Activated CD4-positive, alpha-beta memory T cell treated with anti-CD3 and anti-CD28 coated beads, Interleukin-2, amount 10 ng/mL, durations not matched to agents 7 days and 5 days (primary cell): ENCODE results near the gene OXLD1. TPM values are rescaled to one million over a fixed set of nuclear protein-coding genes. Genes with fewer than 3 reads are reported as not detected.
A peak's percentile ranks its signal among the peaks of the same experiment; 100 is the strongest.

Experiments used
- CTCF ChIA-PET: fragments of 350-600 bp; sonication (Branson Sonifier 250); formaldehyde crosslinking; loops from one replicate; lab custom pipeline; 2021; ENCODE audit warnings: antibody characterized with exemption, inconsistent platforms; lab: Charles Lee
- POLR2A ChIA-PET: fragments of 350-600 bp; sonication (Branson Sonifier 250); formaldehyde crosslinking; loops from one replicate; lab custom pipeline; 2021; ENCODE audit warnings: antibody characterized with exemption; lab: Charles Lee
- DNase-seq: peaks from one replicate; pipeline ENCODE4 v3.0.0-alpha.2; 2020
- H3K27ac Mint-ChIP-seq: one replicate; pipeline ENCODE4 v1.8.0; 2021; ENCODE audit warnings: mild to moderate bottlenecking, mixed read lengths
- H3K27me3 Mint-ChIP-seq: one replicate; pipeline ENCODE4 v1.8.0; 2021; ENCODE audit warnings: mixed read lengths
- H3K36me3 Mint-ChIP-seq: one replicate; pipeline ENCODE4 v1.8.0; 2021; ENCODE audit warnings: low read depth, mixed read lengths
- H3K4me1 Mint-ChIP-seq: one replicate; pipeline ENCODE4 v1.8.0; 2021; ENCODE audit warnings: mixed read lengths
- H3K4me3 Mint-ChIP-seq: one replicate; pipeline ENCODE4 v1.8.0; 2021; ENCODE audit warnings: mild to moderate bottlenecking, mixed read lengths
- H3K9me3 Mint-ChIP-seq: one replicate; pipeline ENCODE4 v1.8.0; 2021; ENCODE audit warnings: mixed read lengths
- total RNA-seq, 2 experiments: library from RNA; stranded (reverse); gene quantifications; one replicate each; pipeline ENCODE4 v1.2.3, GENCODE V29; 2021

The OXLD1 gene
- total RNA-seq, 2 experiments from 2014 or later = 59.3 TPM

DNA sequence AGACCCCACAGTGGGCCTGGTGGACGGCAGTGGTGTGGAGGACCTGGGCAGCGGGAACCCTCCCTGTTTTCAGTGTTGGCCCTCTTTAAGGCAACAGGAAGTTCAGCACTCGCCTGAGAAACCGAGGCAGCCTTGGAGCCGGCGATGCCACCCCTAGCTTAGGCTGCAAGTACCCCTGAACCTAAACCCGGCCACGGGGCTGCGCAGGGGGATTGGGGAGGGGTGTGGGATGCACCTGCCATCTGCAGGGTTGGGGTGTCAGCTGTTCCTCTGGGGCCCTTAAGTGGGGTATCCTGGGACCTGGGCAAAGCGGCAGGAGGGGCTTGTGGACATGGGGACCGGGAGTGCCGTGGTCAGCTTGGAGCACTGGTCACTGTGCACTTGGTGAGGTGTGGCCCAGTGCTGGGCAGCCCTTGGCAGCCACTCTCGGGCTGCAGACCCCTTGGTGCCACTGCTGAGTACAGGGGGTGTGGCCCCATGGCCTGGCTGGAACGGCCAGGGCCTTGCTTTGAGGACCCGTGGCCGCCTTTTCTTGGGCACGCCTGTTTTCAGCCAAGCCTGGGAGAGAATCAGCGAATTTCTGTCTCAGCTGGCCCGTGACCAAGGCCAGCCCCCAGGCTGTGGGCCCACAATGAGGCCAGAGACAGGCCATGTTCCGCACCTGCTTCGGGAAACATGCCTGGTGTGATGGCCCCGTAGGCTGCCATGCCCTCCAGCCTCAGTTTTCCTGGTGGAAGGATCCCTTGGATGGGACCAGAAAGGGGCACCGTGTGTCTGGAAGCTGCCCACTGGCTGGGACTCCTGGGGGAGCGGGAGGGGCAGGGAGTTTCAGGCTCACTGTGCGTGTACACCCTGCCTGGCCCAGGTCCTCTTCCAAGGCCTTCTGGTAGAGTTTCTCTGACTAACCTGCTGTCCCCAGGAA, 41.6 kb upstream of the OXLD1 start:
- Mint-ChIP-seq H3K4me1 (peaks cover 38% of the 10 kb centered on the region), H3K9me3 (no peaks in the 10 kb centered on the region), H3K27me3 (no peaks in the 10 kb centered on the region), H3K27ac (no peak overlapping the region), H3K4me3 (no peak overlapping the region), H3K36me3 (peaks cover 32% of the 10 kb centered on the region)
- DNase-seq = no peak
- ChIA-PET POLR2A (interaction anchor here (1.0 to 1.3 kb wide), 2 partner anchors 13 to 23 kb away, joined by 3 read pairs; no protein-coding TSS in a partner anchor), CTCF (no interaction called here)

- POLR2A ChIA-PET = interaction anchor here (0.9 to 1.4 kb wide), 4 partner anchors 12 to 24 kb away, joined by 3 to 8 read pairs (median 3); partner anchors contain the start of genes ARL16 and HGS
- H3K36me3 Mint-ChIP-seq = peaks cover 42% of the 10 kb centered on the region
- H3K4me3 Mint-ChIP-seq = no peak overlapping the region
- no peaks in the 10 kb centered on the region for H3K9me3 Mint-ChIP-seq
- peaks cover 38% of the 10 kb centered on the region for H3K4me1 Mint-ChIP-seq
- no peak overlapping the region for H3K27ac Mint-ChIP-seq
- CTCF ChIA-PET = no interaction called here
- H3K27me3 Mint-ChIP-seq = no peaks in the 10 kb centered on the region
- DNase-seq = no peak
Measured at GRCh38 chr17:81706757-81707624, 40.6 kb upstream of the OXLD1 start.

- Mint-ChIP-seq H3K27ac (no peak overlapping the region), H3K4me3 (no peak overlapping the region), H3K27me3 (no peaks in the 10 kb centered on the region), H3K36me3 (peaks cover 48% of the 10 kb centered on the region), H3K4me1 (peaks cover 41% of the 10 kb centered on the region), H3K9me3 (no peaks in the 10 kb centered on the region)
- DNase-seq = no peak
- ChIA-PET POLR2A (interaction anchor here (0.9 to 1.4 kb wide), 2 partner anchors 16 to 23 kb away, joined by 3 to 8 read pairs; partner anchors contain the start of genes ARL16 and HGS), CTCF (no interaction called here)
Measured at GRCh38 chr17:81706232-81706611, 39.8 kb upstream of the OXLD1 start.

- ChIA-PET CTCF (no interaction called here), POLR2A (interaction anchor here (1.6 to 5.3 kb wide), 2 partner anchors 16 to 22 kb away, joined by 7 to 111 read pairs; partner anchors contain the start of genes ARL16 and HGS)
- H3K27me3 Mint-ChIP-seq = no peaks in the 10 kb centered on the region
- H3K36me3 Mint-ChIP-seq = peaks cover 53% of the 10 kb centered on the region
- DNase-seq = no peak
- no peak overlapping the region for H3K4me3 Mint-ChIP-seq
- H3K4me1 Mint-ChIP-seq = peaks cover 41% of the 10 kb centered on the region
- no peaks in the 10 kb centered on the region for H3K9me3 Mint-ChIP-seq
- H3K27ac Mint-ChIP-seq = peak overlapping the region; percentile 0
Measured at GRCh38 chr17:81705518-81706231, 39.3 kb upstream of the OXLD1 start.

GRCh38 chr17:81703747-81704654, 37.6 kb upstream of the OXLD1 start:
- DNase-seq = no peak
- peak overlapping the region; percentile 76 for H3K4me3 Mint-ChIP-seq
- ChIA-PET POLR2A (interaction anchor here (0.8 to 5.3 kb wide), 30 partner anchors 7 to 594 kb away, joined by 3 to 111 read pairs (median 8); partner anchors contain the start of genes ACTG1, ALYREF, ANAPC11 and ARHGDIA), CTCF (interaction anchor here (1.2 to 4.4 kb wide), 3 partner anchors 20 to 39 kb away, joined by 3 to 42 read pairs (median 18); partner anchors contain the start of genes ARL16 and HGS)
- H3K27me3 Mint-ChIP-seq = no peaks in the 10 kb centered on the region
- no peaks in the 10 kb centered on the region for H3K9me3 Mint-ChIP-seq
- H3K4me1 Mint-ChIP-seq = peaks cover 36% of the 10 kb centered on the region
- peak overlapping the region; percentile 75 for H3K27ac Mint-ChIP-seq
- H3K36me3 Mint-ChIP-seq = peaks cover 56% of the 10 kb centered on the region

DNA sequence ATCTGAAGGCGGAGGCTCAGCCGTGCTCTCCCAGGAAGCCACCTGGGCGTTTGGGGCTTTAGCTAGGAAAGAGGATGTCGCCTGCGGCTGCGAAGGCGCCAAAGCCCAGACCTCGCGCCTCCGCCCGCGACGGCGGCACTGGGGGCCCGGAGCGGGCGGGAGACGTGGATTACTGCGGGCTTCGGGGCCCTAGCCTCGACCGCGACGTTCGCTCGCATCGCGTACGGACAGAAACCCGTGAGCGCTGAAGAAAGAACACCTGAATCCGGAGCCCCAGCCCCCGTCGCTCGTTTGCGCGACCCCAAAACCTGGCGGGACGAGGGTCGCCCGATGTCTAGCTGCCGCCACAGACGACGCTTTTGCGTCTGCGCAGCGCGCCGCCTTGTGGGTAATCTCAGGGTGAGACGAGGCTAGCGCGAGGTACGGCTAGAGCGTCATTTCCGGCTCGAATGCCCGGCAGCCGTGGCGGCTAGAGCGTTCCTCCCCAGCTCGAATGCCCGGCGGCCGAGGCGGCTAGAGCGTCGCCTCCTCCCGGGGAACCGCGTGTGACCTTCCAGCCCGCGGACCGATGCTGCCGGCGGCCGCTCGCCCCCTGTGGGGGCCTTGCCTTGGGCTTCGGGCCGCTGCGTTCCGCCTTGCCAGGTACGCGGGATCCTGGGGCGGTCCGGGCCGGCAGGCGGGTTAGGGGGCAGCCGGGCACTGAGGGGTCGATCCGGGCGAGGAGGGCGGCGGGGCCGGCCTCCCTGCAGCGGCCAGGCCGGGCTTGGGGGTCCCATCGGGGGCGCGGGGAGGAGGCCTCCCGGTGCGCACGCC, 36.7 kb upstream of the OXLD1 start, which contains the start of gene MRPL12:
Gene MRPL12 (plus strand): TSS at position 434 of the 813 bp plus-strand sequence. CDS start 135 bp downstream, at position 569.
- peaks cover 61% of the 10 kb centered on the region for H3K36me3 Mint-ChIP-seq
- H3K4me1 Mint-ChIP-seq = peaks cover 36% of the 10 kb centered on the region
- H3K27ac Mint-ChIP-seq = peak within 1 kb of the TSS; percentile 94
- DNase-seq = peak; percentile 91
- CTCF ChIA-PET = interaction anchor here (0.7 to 4.4 kb wide), 5 partner anchors 8 to 157 kb away, joined by 3 to 42 read pairs (median 4); partner anchors contain the start of genes ARL16 and HGS
- peak within 1 kb of the TSS; percentile 95 for H3K4me3 Mint-ChIP-seq
- no peaks in the 10 kb centered on the region for H3K9me3 Mint-ChIP-seq
- POLR2A ChIA-PET = interaction anchor here (0.8 to 5.3 kb wide), 41 partner anchors 8 to 595 kb away, joined by 3 to 111 read pairs (median 5); partner anchors contain the start of genes ACTG1, ALYREF, ANAPC11 and ARHGDIA
- no peaks in the 10 kb centered on the region for H3K27me3 Mint-ChIP-seq

DNA sequence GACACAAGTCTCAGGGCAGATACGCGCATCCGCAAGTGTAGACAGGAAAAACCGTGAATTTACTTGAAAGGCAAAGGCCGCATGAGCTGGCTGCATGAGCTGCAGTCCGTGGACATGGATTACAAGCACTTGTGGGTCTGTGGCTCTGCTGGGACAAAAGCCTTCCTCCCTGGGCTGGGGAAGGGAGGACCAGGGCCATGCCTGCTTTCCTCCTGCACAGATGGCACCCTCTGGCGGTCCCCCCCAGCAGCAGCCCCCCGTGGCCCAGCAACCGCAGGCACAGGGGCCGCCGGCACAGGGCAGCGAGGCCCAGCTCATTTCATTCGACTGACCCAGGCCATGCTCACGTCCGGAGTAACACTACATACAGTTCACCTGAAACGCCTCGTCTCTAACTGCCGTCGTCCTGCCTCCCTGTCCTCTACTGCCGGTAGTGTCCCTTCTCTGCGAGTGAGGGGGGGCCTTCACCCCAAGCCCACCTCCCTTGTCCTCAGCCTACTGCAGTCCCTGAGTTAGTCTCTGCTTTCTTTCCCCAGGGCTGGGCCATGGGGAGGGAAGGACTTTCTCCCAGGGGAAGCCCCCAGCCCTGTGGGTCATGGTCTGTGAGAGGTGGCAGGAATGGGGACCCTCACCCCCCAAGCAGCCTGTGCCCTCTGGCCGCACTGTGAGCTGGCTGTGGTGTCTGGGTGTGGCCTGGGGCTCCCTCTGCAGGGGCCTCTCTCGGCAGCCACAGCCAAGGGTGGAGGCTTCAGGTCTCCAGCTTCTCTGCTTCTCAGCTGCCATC, 35.1 kb upstream of the OXLD1 start:
- Mint-ChIP-seq H3K9me3 (no peaks in the 10 kb centered on the region), H3K36me3 (peaks cover 72% of the 10 kb centered on the region), H3K4me3 (peak overlapping the region; percentile 95), H3K27me3 (no peaks in the 10 kb centered on the region), H3K27ac (peak overlapping the region; percentile 94), H3K4me1 (peaks cover 36% of the 10 kb centered on the region)
- ChIA-PET CTCF (interaction anchor here (0.8 to 4.4 kb wide), 4 partner anchors 8 to 36 kb away, joined by 3 to 42 read pairs (median 10); partner anchors contain the start of genes ARL16 and HGS), POLR2A (interaction anchor here (1.2 to 5.3 kb wide), 20 partner anchors 8 to 329 kb away, joined by 3 to 111 read pairs (median 9); partner anchors contain the start of genes ACTG1, ALYREF, ANAPC11 and ARHGDIA)
- peak; percentile 39 for DNase-seq

DNA sequence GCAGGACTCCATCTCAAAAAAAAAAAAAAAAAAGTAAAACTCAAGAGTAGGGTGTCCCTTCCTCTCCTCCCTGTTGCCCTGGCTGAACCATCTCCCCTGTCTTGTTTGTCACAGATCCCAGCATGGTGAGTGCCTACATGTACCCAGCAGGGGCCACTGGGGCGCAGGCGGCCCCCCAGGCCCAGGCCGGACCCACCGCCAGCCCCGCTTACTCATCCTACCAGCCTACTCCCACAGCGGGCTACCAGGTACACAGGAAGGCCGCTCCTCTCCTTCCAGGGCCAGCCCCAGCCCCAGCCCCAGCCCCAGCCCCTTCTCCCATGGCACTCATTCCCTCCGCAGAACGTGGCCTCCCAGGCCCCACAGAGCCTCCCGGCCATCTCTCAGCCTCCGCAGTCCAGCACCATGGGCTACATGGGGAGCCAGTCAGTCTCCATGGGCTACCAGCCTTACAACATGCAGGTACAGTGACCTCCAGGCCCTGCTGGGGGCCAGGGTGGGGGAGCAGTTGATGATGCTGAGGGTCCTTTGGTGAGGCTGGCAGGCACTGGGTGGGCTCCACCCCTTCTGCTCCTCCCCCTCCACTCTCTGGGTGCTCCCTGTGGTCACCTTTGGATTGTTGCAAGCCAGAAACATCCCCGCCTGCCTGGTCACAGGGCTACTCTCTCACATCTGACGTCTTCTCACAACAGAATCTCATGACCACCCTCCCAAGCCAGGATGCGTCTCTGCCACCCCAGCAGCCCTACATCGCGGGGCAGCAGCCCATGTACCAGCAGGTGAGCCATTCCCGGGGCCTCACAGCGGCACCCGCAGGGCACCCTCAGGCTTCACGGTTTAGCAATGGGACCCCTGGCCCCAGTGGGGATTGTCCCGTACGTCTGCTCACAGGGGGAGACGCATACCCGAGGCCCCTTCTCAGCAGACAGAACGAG, 34.2 kb upstream of the OXLD1 start:
- ChIA-PET POLR2A (interaction anchor here (1.4 to 5.3 kb wide), 6 partner anchors 13 to 225 kb away, joined by 4 to 111 read pairs (median 30); partner anchors contain the start of genes ARHGDIA, ARL16, CCDC137 and HGS), CTCF (interaction anchor here (4.4 kb wide), 1 partner anchor 17 kb away, joined by 42 read pairs; the partner anchor contains the start of genes ARL16 and HGS)
- DNase-seq = no peak
- H3K4me1 Mint-ChIP-seq = peaks cover 30% of the 10 kb centered on the region
- H3K9me3 Mint-ChIP-seq = no peaks in the 10 kb centered on the region
- peak overlapping the region; percentile 7 for H3K4me3 Mint-ChIP-seq
- peaks cover 67% of the 10 kb centered on the region for H3K36me3 Mint-ChIP-seq
- peak overlapping the region; percentile 18 for H3K27ac Mint-ChIP-seq
- H3K27me3 Mint-ChIP-seq = no peaks in the 10 kb centered on the region
